Gastroesophageal sphincter (tissue), 3 donors: ENCODE measurements around the gene GLB1L3.

Source experiments
- CTCF ChIP-seq, 4 experiments: fragments of 200-600 bp in 2 of 4; fragments of 450-650 bp in 2 of 4; sonication (generic) in 1 of 4; IDR thresholded peaks; one replicate each; pipeline ENCODE4 v1.5.1; 2017 to 2019; ENCODE audit warnings: antibody characterized with exemption in 4 of 4, mild to moderate bottlenecking in 2 of 4, moderate library complexity in 2 of 4
- POLR2A ChIP-seq, 2 donors: fragments of 450-650 bp; IDR thresholded peaks; one replicate each; pipeline ENCODE4 v1.6.1; 2017; ENCODE audit warnings: antibody characterized with exemption in 2 of 2, mild to moderate bottlenecking in 2 of 2, moderate library complexity in 1 of 2

- no peak for TF ChIP-seq CTCF (IDR thresholded peaks at IDR 0.05)
- no peak for TF ChIP-seq POLR2A (IDR thresholded peaks at IDR 0.05)
These were observed 91.6 kb downstream of the GLB1L3 start for GRCh38 chr11:134367781-134368180.
